Small intestine (tissue), 7 donors: Measurements from ENCODE around the gene CCNQ. TPM values are rescaled to one million over a fixed set of nuclear protein-coding genes. Genes with fewer than 3 reads are reported as not detected.
A peak's percentile ranks its signal among the peaks of the same experiment; 100 is the strongest.

Source experiments
- DNase-seq, 2 donors: peaks; one replicate each; pipeline versions ENCODE4 v3.0.0 to v3.0.0-alpha.2; 2013
- FAIRE-seq: peaks from 2 replicates; lab custom pipeline; 2012; peaks lifted over from hg19 to GRCh38; lab: Jason Lieb, UNC
- H3K27ac ChIP-seq, 3 donors: one replicate each; pipeline ENCODE4 v1.5.1; 2013; ENCODE audit warnings: low read length in 2 of 3, mild to moderate bottlenecking in 2 of 3, control low read depth in 1 of 3, inconsistent platforms in 1 of 3, low read depth in 1 of 3, moderate library complexity in 1 of 3
- H3K27me3 ChIP-seq, 3 donors: one replicate each; pipeline ENCODE4 v1.6.1; 2013; ENCODE audit warnings: low read length in 3 of 3, inconsistent platforms in 1 of 3; ENCODE audit not compliant: control insufficient read depth in 3 of 3, insufficient read depth in 3 of 3
- H3K36me3 ChIP-seq, 3 donors: one replicate each; pipeline ENCODE4 v1.6.1; 2013; ENCODE audit warnings: low read length in 3 of 3, inconsistent platforms in 1 of 3, low read depth in 1 of 3, mild to moderate bottlenecking in 1 of 3, moderate library complexity in 1 of 3; ENCODE audit not compliant: control insufficient read depth in 3 of 3, insufficient read depth in 2 of 3
- H3K4me1 ChIP-seq, 3 donors: one replicate each; pipeline ENCODE4 v1.6.1; 2013; ENCODE audit warnings: low read length in 2 of 3, inconsistent platforms in 1 of 3, low read depth in 1 of 3, mild to moderate bottlenecking in 1 of 3, moderate library complexity in 1 of 3; ENCODE audit not compliant: control insufficient read depth in 3 of 3, insufficient read depth in 2 of 3
- H3K4me3 ChIP-seq, 3 donors: one replicate each; pipeline ENCODE4 v1.5.1; 2013; ENCODE audit warnings: low read length in 3 of 3, control low read depth in 1 of 3, inconsistent platforms in 1 of 3, low read depth in 1 of 3, mild to moderate bottlenecking in 1 of 3, moderate library complexity in 1 of 3
- H3K9me3 ChIP-seq, 2 donors: one replicate each; pipeline ENCODE4 v1.6.1; 2013; ENCODE audit warnings: low read depth in 1 of 2, low read length in 1 of 2; ENCODE audit not compliant: control insufficient read depth in 2 of 2, insufficient read depth in 1 of 2
- WGBS, 3 donors: extraction: QIAGEN DNeasy Blood & Tissue Kit; methylation state at CpG; one replicate each; pipeline ENCODE4 v1.1.7; 2013; 5-methylcytosine and 5-hydroxymethylcytosine counted together
- polyA plus RNA-seq, 4 donors: library from polyadenylated mRNA; stranded (reverse) in 3 of 4; unstranded in 1 of 4; fragments of 200-250 nt in 3 of 4; fragments of 120-200 nt in 1 of 4; gene quantifications; one replicate each; pipeline versions ENCODE4 v1.2.1 to v1.2.3, GENCODE V29; 2013
- donor health status: healthy with polysubstance abuse.
- donor health status: control.
- donor health status: control.
- donor health status: Bipolar disorder and iron deficiency.
- donor health status: healthy.

The CCNQ gene
- polyA plus RNA-seq, 4 donors, result 14.9 to 41.9 (median 34.4) TPM

DNA sequence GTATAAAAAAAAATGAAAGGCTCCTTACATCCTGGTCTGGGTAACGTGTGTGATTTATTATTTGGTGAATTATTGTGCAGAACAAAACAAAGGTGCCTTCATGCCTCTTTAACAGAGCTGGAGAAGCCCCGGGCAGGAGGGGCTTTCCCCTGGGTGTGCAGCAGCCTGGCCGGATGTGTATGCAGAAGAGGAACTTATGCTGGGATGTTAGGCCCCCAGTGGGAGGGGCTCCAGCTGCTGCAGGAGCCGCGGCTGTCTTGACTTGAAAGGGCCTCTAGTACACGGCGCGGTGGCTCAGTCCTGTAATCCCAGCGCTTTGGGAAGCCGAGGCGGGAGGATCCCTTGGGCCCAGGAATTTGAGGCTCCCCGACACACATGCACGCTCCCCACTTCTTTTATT lies 16.0 kb downstream of the CCNQ start:
- H3K4me1 ChIP-seq, result no peaks in the 10 kb centered on the region
- H3K27ac ChIP-seq, result no peak overlapping the region
- no peak for FAIRE-seq
- no peaks in the 10 kb centered on the region for H3K9me3 ChIP-seq
- peak in 1 of 2 donors; percentile 33 for DNase-seq
- peaks cover 0 to 12% (median 0%) of the 10 kb centered on the region in 3 donors for H3K36me3 ChIP-seq
- no peaks in the 10 kb centered on the region for H3K27me3 ChIP-seq
- WGBS, 3 donors, result 18 to 54% (median 50%) methylated on average over 13 of the region's 13 CpGs
- H3K4me3 ChIP-seq, result no peak overlapping the region

DNA sequence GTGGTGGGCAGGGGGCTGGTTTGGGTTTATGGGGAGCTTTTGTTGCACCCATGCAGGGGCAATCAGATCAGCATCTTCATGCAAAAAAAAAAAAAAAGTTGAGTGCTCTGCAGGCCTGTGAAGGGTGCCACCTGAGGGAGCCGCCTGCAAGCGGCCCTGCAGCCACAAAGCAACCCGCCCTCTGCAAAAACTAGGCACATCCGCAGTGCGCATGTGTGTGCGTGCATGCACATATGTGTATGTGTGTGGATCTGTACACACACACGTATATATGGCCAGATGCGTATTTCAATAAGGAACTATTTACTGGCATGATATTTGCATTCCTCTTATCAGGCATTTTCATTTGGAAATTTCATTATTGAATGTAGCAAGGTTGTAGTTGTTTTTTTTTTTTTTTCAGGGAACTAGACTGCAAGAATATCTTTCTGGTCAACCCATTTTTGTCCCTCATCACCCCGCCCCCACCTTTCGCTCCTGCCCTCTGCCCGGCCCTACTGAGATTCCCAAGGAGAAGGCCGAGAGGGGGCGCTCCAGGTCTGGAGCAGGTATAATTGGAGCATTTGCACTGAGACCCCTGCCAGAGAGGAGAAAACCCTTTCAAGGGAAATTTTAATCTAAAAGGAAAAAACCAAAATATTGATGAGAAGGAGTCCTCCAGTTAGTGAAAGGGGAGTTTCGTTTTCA lies 18.1 kb downstream of the CCNQ start:
- Histone ChIP-seq H3K36me3 (no peaks in the 10 kb centered on the region), H3K4me3 (no peak overlapping the region), H3K9me3 (no peaks in the 10 kb centered on the region), H3K27ac (no peak overlapping the region), H3K27me3 (no peaks in the 10 kb centered on the region), H3K4me1 (peaks cover 0 to 4% (median 0%) of the 10 kb centered on the region in 3 donors)
- no peak for DNase-seq
- WGBS, 3 donors, result 57 to 76% (median 62%) methylated on average over 14 of the region's 14 CpGs
- no peak for FAIRE-seq

DNA sequence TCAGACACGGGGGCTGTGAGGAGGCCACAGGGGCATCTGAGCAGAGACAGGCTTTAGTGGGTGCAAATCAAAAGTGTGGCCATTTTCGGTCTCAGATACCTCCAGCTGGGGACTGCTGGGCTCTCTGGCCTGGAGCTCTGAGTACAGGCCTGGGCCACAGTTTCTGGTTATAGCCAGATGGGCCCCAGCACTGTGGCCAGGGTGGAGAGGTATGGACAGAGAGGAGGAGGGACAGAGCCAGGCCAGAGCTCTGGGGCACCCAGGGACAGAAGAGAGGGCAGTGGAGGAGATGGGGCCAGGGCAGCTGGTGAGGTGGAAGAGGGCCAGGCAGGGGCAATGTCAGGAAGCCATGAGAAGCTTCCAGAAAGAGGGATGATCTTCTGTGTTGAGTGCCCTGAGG lies 20.1 kb downstream of the CCNQ start:
- DNase-seq (no peak), FAIRE-seq (no peak)
- H3K27ac ChIP-seq, result no peak overlapping the region
- no peaks in the 10 kb centered on the region for H3K36me3 ChIP-seq
- WGBS, 3 donors, result 71 to 100% (median 78%) methylated on average over 2 of the region's 2 CpGs
- no peak overlapping the region for H3K4me3 ChIP-seq
- no peaks in the 10 kb centered on the region for H3K27me3 ChIP-seq
- peaks cover 0 to 4% (median 0%) of the 10 kb centered on the region in 3 donors for H3K4me1 ChIP-seq
- no peaks in the 10 kb centered on the region for H3K9me3 ChIP-seq

DNA sequence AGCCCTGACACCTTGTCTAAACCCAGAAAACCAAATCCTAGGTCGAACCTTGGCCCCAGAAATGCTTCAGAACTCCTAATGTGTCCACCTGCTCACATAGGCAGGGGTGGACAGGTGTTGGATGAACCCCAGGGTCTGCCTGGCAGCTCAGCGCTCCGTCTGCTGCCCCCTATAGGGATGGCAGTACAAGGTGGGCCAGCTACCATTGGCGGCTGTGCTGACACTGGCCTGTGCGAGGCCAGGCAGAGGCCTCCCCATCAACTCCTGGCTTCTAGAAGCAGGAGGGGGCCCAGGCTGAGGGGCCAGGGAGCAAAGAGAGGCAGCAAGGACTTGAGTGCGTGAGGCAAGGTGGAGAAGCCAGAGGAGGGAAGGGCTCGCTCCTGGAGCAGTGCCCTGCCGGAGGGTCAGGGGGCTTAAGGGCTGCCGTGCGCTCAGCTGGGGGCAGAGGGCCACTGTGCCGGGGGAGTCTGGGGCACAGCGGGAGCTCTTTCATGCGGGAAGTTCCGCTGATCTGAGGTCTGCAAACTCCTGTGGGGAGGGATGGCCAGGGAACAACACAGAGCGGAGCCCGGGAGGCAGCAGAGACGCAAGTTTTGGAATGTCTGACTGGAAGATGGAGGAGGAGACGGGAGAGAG lies 20.6 kb downstream of the CCNQ start:
- Histone ChIP-seq H3K27me3 (no peaks in the 10 kb centered on the region), H3K4me1 (peaks cover 0 to 4% (median 0%) of the 10 kb centered on the region in 3 donors), H3K9me3 (no peaks in the 10 kb centered on the region), H3K27ac (no peak overlapping the region), H3K36me3 (no peaks in the 10 kb centered on the region), H3K4me3 (no peak overlapping the region)
- WGBS, 3 donors, result 75 to 88% (median 81%) methylated on average over 15 to 18 of the region's 18 CpGs
- FAIRE-seq (no peak), DNase-seq (no peak)

DNA sequence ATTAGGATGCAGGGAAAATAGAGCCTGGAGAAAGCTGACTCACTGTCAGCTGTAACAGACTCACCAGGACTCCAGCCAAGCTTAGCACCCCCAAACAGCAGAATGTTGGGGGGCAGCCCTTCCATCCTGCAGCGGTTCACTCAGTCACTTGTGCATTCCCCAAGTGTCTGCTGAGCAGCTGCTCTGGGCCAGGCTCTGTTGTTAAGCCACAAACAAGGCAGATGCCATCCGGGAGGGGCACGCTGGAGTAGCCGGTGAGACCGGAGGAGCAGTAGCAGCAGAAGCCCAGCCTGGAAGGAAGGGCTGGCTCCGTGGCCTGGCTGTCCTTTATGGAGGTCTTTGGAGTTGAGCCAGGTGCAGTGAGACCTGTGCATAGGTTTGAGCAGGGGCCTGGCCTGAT lies 22.0 kb downstream of the CCNQ start:
- WGBS, 3 donors, result 84 to 94% (median 90%) methylated on average over 6 of the region's 6 CpGs
- H3K36me3 ChIP-seq, result no peaks in the 10 kb centered on the region
- FAIRE-seq, result no peak
- no peaks in the 10 kb centered on the region for H3K9me3 ChIP-seq
- no peak overlapping the region for H3K4me3 ChIP-seq
- peaks cover 0 to 4% (median 0%) of the 10 kb centered on the region in 3 donors for H3K4me1 ChIP-seq
- H3K27ac ChIP-seq, result no peak overlapping the region
- H3K27me3 ChIP-seq, result no peaks in the 10 kb centered on the region
- no peak for DNase-seq

DNA sequence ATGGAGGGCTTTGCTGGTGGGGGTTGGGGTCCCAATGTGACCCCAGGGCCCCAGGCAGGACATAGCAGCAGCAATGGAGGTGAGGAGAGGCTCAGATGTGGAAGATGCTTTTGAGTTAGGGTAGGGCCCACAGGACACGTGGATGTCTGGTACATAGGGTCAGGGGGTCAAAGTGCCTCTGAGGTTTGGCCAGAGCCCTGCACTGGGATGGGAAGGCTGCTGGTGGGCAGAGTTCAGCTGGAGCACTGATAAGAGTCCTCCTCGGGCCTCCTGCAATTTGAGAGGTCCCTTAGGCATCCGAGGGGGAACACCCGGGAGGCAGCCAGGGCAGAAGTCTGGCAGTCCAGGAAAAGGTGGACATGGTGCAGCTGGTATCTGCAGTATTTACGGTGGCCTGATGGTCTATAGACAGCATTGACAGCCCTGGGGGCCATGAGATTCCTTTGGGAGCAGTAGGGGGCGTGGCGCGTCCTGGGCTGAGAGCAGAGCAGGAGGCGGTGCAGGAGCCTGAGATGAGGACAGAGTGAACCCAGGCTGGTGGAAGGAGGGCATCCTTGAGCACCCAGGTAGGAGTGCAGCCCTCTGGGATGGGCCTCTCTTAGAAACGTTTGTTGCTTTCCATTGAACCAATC lies 22.6 kb downstream of the CCNQ start:
- Histone ChIP-seq H3K27ac (no peak overlapping the region), H3K4me1 (peaks cover 0 to 4% (median 0%) of the 10 kb centered on the region in 3 donors), H3K4me3 (no peak overlapping the region), H3K27me3 (no peaks in the 10 kb centered on the region), H3K9me3 (no peaks in the 10 kb centered on the region), H3K36me3 (no peaks in the 10 kb centered on the region)
- 41 to 66% (median 53%) methylated on average over 10 of the region's 10 CpGs for WGBS, 3 donors
- DNase-seq, result no peak
- no peak for FAIRE-seq

DNA sequence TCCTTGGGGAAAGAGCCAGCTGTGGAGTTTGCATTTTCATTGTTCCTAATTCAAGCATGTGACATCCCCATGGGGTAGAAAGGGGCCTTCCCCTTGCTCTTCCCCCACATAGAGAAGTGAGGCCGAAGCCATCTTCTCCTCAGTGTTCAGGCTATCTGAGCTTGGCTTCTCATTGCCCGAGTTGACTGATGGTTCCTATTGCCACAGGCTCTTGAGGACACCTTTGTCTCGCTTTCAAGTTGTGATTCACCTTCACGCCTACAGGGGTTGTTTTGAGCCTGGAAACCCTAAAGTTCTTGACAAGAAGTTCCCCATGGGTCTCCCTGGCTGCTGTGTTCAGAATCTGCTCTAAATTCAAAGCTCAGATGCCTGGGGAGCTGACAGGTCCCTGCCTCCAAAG lies 25.0 kb downstream of the CCNQ start:
- no peak for FAIRE-seq
- Histone ChIP-seq H3K27ac (no peak overlapping the region), H3K4me3 (no peak overlapping the region), H3K27me3 (no peaks in the 10 kb centered on the region), H3K9me3 (no peaks in the 10 kb centered on the region), H3K4me1 (peaks cover 0 to 4% (median 0%) of the 10 kb centered on the region in 3 donors), H3K36me3 (no peaks in the 10 kb centered on the region)
- DNase-seq, result no peak
- 64 to 71% (median 69%) methylated on average over 4 of the region's 4 CpGs for WGBS, 3 donors

DNA sequence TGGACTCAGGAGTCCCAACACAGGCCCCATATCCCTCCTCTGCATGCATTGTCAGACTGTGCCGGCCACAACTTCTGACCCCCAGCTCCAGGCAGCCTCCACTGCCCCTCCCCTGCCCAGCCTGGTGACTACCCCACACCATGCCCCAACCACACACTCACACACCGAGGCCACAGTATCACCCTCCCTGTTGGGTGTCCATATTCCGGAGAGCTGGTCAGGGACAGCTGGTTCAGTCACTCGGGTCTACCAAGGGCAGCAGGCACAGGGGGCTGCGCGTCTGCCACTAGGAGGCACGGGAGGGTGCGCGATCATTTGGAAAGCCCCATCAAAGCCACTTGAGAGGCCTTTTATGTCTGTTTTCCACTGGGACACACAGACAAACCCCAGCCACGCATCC lies 26.3 kb downstream of the CCNQ start:
- Histone ChIP-seq H3K4me1 (peaks cover 0 to 4% (median 0%) of the 10 kb centered on the region in 3 donors), H3K4me3 (no peak overlapping the region), H3K9me3 (no peaks in the 10 kb centered on the region), H3K27ac (no peak overlapping the region), H3K27me3 (no peaks in the 10 kb centered on the region), H3K36me3 (no peaks in the 10 kb centered on the region)
- no peak for FAIRE-seq
- DNase-seq, result no peak
- WGBS, 3 donors, result 85 to 91% (median 86%) methylated on average over 10 of the region's 10 CpGs
